GM12865 (cell line): ENCODE measurements around the gene UBE3A.

Experiments
- DNase-seq: peaks from one replicate; pipeline ENCODE4 v3.0.0; 2010; ENCODE audit warnings: low read depth
- H3K4me3 ChIP-seq: 2 replicates; pipeline ENCODE4 v1.5.1; 2011; ENCODE audit warnings: mild to moderate bottlenecking, low read depth, low read length, control low read depth
- CTCF ChIP-seq: IDR thresholded peaks from 2 replicates; pipeline ENCODE4 v1.5.1; 2011; ENCODE audit warnings: low read length, control low read depth, low read depth, inconsistent platforms; ENCODE audit not compliant: insufficient read depth; ENCODE audit errors: missing control alignments

Gene UBE3A

GRCh38 chr15:25331404-25331803 lies 107.4 kb downstream of the UBE3A start:
- DNase-seq, result no peak
- no peak overlapping the region for H3K4me3 ChIP-seq
- no peak for TF ChIP-seq CTCF

- TF ChIP-seq CTCF, result no peak
- no peak overlapping the region for H3K4me3 ChIP-seq
- DNase-seq, result no peak
Observed at GRCh38 chr15:25329696-25330095, 109.1 kb downstream of the UBE3A start.

- DNase-seq, result no peak
- no peak for TF ChIP-seq CTCF
- no peak overlapping the region for H3K4me3 ChIP-seq
Observed at GRCh38 chr15:25327686-25328085, 111.1 kb downstream of the UBE3A start.

GRCh38 chr15:25325187-25325586 lies 113.6 kb downstream of the UBE3A start:
- TF ChIP-seq CTCF, result no peak
- DNase-seq, result no peak
- H3K4me3 ChIP-seq, result no peak overlapping the region

GRCh38 chr15:25323420-25323819 lies 115.4 kb downstream of the UBE3A start:
- no peak for DNase-seq
- no peak overlapping the region for H3K4me3 ChIP-seq
- TF ChIP-seq CTCF, result no peak

- TF ChIP-seq CTCF, result no peak
- no peak for DNase-seq
- no peak overlapping the region for H3K4me3 ChIP-seq
Observed at GRCh38 chr15:25287823-25288222, 151.0 kb downstream of the UBE3A start.
